ENCODE measurements around the gene FOXA1. TPM values are rescaled to one million over a fixed set of nuclear protein-coding genes. Genes with fewer than 3 reads are reported as not detected.

The FOXA1 gene
- total RNA-seq, 1 experiment from 2014 or later, result 131 TPM

DNA sequence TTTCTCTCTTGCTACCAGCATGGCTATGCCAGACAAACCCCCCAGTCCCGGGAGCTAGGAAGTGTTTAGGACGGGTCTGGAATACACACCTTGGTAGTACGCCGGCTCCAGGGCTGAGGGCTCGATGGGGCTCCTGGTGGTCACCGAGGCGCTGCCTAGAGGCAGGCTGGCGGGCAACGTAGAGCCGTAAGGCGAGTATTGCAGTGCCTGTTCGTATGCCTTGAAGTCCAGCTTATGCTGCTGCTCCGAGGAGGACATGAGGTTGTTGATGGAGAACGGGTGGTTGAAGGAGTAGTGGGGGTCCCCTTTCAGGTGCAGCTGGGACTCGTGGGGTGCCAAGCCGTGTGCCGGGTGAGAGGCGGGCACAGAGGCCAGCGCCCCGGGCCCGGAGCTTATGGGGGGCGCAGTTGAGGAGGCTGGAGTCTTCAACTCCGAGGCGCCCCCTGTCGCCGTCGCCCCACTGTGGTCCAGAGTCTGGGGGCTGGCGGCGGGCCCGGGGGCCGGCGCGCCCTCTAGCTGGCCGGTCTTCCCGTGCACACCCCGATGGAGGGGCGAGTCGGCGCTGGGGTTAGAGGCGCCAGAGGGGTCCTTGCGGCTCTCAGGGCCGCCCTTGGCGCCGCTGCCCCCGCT lies 3.6 kb downstream of the FOXA1 start:
- H3K27ac Mint-ChIP-seq (ENCODE audit: unreplicated experiment), result peak overlapping the region; percentile 98
- peak; percentile 90 for DNase-seq
- intact Hi-C loops (cut with micrococcal nuclease; ENCODE audit: unreplicated experiment), result loop anchor here (2.0 kb wide), 1 partner anchor 171 kb away; no protein-coding TSS in a partner anchor
- no peaks in the 10 kb centered on the region for H3K27me3 Mint-ChIP-seq (ENCODE audit: unreplicated experiment)
- peaks cover 96% of the 10 kb centered on the region for H3K36me3 Mint-ChIP-seq (ENCODE audit: insufficient read depth, unreplicated experiment)
- CTCF ChIA-PET, result interaction anchor here (0.6 to 1.5 kb wide), 5 partner anchors 29 to 345 kb away, joined by 3 to 13 read pairs (median 4); no protein-coding TSS in a partner anchor
- H3K4me3 Mint-ChIP-seq (ENCODE audit: low read depth, unreplicated experiment), result peak overlapping the region; percentile 81
- no TSS peak for BruUV-seq (replicated peaks)
- H3K9me3 Mint-ChIP-seq (ENCODE audit: low read depth, unreplicated experiment), result no peaks in the 10 kb centered on the region
- TF ChIP-seq, protein P1, sequence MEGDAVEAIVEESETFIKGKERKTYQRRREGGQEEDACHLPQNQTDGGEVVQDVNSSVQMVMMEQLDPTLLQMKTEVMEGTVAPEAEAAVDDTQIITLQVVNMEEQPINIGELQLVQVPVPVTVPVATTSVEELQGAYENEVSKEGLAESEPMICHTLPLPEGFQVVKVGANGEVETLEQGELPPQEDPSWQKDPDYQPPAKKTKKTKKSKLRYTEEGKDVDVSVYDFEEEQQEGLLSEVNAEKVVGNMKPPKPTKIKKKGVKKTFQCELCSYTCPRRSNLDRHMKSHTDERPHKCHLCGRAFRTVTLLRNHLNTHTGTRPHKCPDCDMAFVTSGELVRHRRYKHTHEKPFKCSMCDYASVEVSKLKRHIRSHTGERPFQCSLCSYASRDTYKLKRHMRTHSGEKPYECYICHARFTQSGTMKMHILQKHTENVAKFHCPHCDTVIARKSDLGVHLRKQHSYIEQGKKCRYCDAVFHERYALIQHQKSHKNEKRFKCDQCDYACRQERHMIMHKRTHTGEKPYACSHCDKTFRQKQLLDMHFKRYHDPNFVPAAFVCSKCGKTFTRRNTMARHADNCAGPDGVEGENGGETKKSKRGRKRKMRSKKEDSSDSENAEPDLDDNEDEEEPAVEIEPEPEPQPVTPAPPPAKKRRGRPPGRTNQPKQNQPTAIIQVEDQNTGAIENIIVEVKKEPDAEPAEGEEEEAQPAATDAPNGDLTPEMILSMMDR (IDR thresholded peaks at IDR 0.05; ENCODE audit: unreplicated experiment), result peak; percentile 77
- H3K4me1 Mint-ChIP-seq (ENCODE audit: low read depth, unreplicated experiment), result no peaks in the 10 kb centered on the region

- BruUV-seq (replicated peaks), result TSS peak; percentile 4
- intact Hi-C loops (cut with micrococcal nuclease; ENCODE audit: unreplicated experiment), result loop anchor here (2.0 kb wide), 1 partner anchor 170 kb away; no protein-coding TSS in a partner anchor
- no peaks in the 10 kb centered on the region for H3K9me3 Mint-ChIP-seq (ENCODE audit: low read depth, unreplicated experiment)
- H3K4me3 Mint-ChIP-seq (ENCODE audit: low read depth, unreplicated experiment), result peak overlapping the region; percentile 81
- DNase-seq, result no peak
- TF ChIP-seq, protein P1 (IDR thresholded peaks at IDR 0.05; ENCODE audit: unreplicated experiment), result no peak
- peaks cover 96% of the 10 kb centered on the region for H3K36me3 Mint-ChIP-seq (ENCODE audit: insufficient read depth, unreplicated experiment)
- CTCF ChIA-PET, result interaction anchor here (1.0 to 1.5 kb wide), 2 partner anchors 250 to 344 kb away, joined by 4 to 13 read pairs; no protein-coding TSS in a partner anchor
- H3K27me3 Mint-ChIP-seq (ENCODE audit: unreplicated experiment), result no peaks in the 10 kb centered on the region
- peaks cover 8% of the 10 kb centered on the region for H3K4me1 Mint-ChIP-seq (ENCODE audit: low read depth, unreplicated experiment)
- peak overlapping the region; percentile 98 for H3K27ac Mint-ChIP-seq (ENCODE audit: unreplicated experiment)
Observed at GRCh38 chr14:37590428-37591139, 4.5 kb downstream of the FOXA1 start.

DNA sequence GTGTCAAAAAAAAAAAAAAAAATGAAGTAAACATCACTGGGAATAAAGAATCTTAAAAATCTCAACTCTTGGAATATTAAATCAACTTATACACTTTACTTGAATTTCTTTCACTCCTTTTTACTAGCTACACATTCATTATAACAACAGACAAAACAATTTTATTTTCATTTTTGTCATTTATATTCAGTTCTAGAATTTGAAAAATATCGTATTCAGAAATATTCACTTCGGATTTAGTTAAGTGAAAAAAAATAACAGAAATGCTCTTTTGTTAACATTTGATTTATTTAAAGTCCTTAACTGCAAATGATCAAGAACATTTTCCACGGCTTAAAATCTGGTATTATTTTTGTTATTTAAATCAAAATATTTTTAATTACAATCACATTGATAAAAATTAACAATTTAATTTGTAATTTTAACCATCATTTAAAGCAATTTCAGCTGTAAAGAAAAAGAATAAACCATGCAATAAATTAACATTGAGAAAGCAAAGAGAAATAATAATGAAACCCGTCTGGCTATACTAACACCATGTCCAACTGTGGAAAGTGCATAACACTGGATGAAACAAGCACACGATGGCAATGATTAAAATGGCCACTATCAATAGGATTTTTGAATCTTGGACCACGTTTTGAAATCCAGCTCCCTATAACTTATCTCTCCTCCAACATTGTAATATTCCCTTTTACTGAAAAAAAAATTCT lies 5.2 kb downstream of the FOXA1 start:
- Mint-ChIP-seq H3K36me3 (ENCODE audit: insufficient read depth, unreplicated experiment) (peaks cover 96% of the 10 kb centered on the region), H3K4me1 (ENCODE audit: low read depth, unreplicated experiment) (peaks cover 8% of the 10 kb centered on the region), H3K27ac (ENCODE audit: unreplicated experiment) (peak overlapping the region; percentile 98), H3K9me3 (ENCODE audit: low read depth, unreplicated experiment) (no peaks in the 10 kb centered on the region), H3K4me3 (ENCODE audit: low read depth, unreplicated experiment) (peak overlapping the region; percentile 81), H3K27me3 (ENCODE audit: unreplicated experiment) (no peaks in the 10 kb centered on the region)
- no peak for DNase-seq
- intact Hi-C loops (cut with micrococcal nuclease; ENCODE audit: unreplicated experiment), result loop anchor here (2.0 kb wide), 1 partner anchor 169 kb away; no protein-coding TSS in a partner anchor
- BruUV-seq (replicated peaks), result no TSS peak
- TF ChIP-seq, protein P1 (IDR thresholded peaks at IDR 0.05; ENCODE audit: unreplicated experiment), result no peak
- CTCF ChIA-PET, result interaction anchor here (0.7 kb wide), 4 partner anchors 29 to 306 kb away, joined by 4 to 9 read pairs (median 6); no protein-coding TSS in a partner anchor

GRCh38 chr14:37588956-37589714 lies 5.9 kb downstream of the FOXA1 start:
- no peak for DNase-seq
- H3K27ac Mint-ChIP-seq (ENCODE audit: unreplicated experiment), result peak overlapping the region; percentile 85
- CTCF ChIA-PET, result interaction anchor here (0.7 kb wide), 4 partner anchors 28 to 307 kb away, joined by 4 to 9 read pairs (median 6); no protein-coding TSS in a partner anchor
- H3K36me3 Mint-ChIP-seq (ENCODE audit: insufficient read depth, unreplicated experiment), result peaks cover 96% of the 10 kb centered on the region
- no TSS peak for BruUV-seq (replicated peaks)
- H3K27me3 Mint-ChIP-seq (ENCODE audit: unreplicated experiment), result no peaks in the 10 kb centered on the region
- H3K4me1 Mint-ChIP-seq (ENCODE audit: low read depth, unreplicated experiment), result peaks cover 8% of the 10 kb centered on the region
- H3K4me3 Mint-ChIP-seq (ENCODE audit: low read depth, unreplicated experiment), result peak overlapping the region; percentile 66
- intact Hi-C loops (cut with micrococcal nuclease; ENCODE audit: unreplicated experiment), result no loop called here
- TF ChIP-seq, protein P1 (IDR thresholded peaks at IDR 0.05; ENCODE audit: unreplicated experiment), result no peak
- no peaks in the 10 kb centered on the region for H3K9me3 Mint-ChIP-seq (ENCODE audit: low read depth, unreplicated experiment)

All from Calu3 (cell line).